ENCODE results near the gene RELN.
"Not testable (repeated sequence)": the region's sequence is repeated elsewhere in the genome, so short reads cannot be mapped to it uniquely, and the experiment has no call there.

RELN gene

GRCh38 chr7:103824251-103824650 is 165.2 kb downstream of the RELN start:
- no peak for DNase-seq

- no peak for DNase-seq
Observed at GRCh38 chr7:103823084-103823483, 166.4 kb downstream of the RELN start.

GRCh38 chr7:103821092-103821491 is 168.4 kb downstream of the RELN start:
- no peak for DNase-seq

- DNase-seq = not testable (repeated sequence)
Observed at GRCh38 chr7:103815972-103816371, 173.5 kb downstream of the RELN start.

GRCh38 chr7:103813970-103814369 is 175.5 kb downstream of the RELN start:
- DNase-seq = no peak

- no peak for DNase-seq
Observed at GRCh38 chr7:103811997-103812396, 177.5 kb downstream of the RELN start.

GRCh38 chr7:103811290-103811689 is 178.2 kb downstream of the RELN start:
- DNase-seq = no peak

- no peak for DNase-seq
Observed at GRCh38 chr7:103810112-103810744, 179.2 kb downstream of the RELN start.

GRCh38 chr7:103809229-103809994 is 180.0 kb downstream of the RELN start:
- no peak for DNase-seq

GRCh38 chr7:103805346-103805745 is 184.1 kb downstream of the RELN start:
- DNase-seq = no peak

- no peak for DNase-seq
Observed at GRCh38 chr7:103803631-103804030, 185.8 kb downstream of the RELN start.

GRCh38 chr7:103799298-103799697 is 190.2 kb downstream of the RELN start:
- no peak for DNase-seq

- no peak for DNase-seq
Observed at GRCh38 chr7:103797647-103798307, 191.7 kb downstream of the RELN start.

- no peak for DNase-seq
Observed at GRCh38 chr7:103796327-103796962, 193.0 kb downstream of the RELN start.

GRCh38 chr7:103795787-103796186 is 193.7 kb downstream of the RELN start:
- no peak for DNase-seq

- no peak for DNase-seq
Observed at GRCh38 chr7:103795107-103795506, 194.4 kb downstream of the RELN start.

GRCh38 chr7:103794424-103794823 is 195.0 kb downstream of the RELN start:
- no peak for DNase-seq

GRCh38 chr7:103793614-103794013 is 195.8 kb downstream of the RELN start:
- no peak for DNase-seq

GRCh38 chr7:103791894-103792293 is 197.6 kb downstream of the RELN start:
- no peak for DNase-seq

- DNase-seq = not testable (repeated sequence)
Observed at GRCh38 chr7:103787041-103787440, 202.4 kb downstream of the RELN start.

GRCh38 chr7:103784646-103785286 is 204.7 kb downstream of the RELN start:
- no peak for DNase-seq

GRCh38 chr7:103781409-103781808 is 208.0 kb downstream of the RELN start:
- no peak for DNase-seq

GRCh38 chr7:103780561-103780960 is 208.9 kb downstream of the RELN start:
- not testable (repeated sequence) for DNase-seq

Measured in NK-92 treated with Interleukin-12 subunit alpha and Interleukin-12 subunit beta, amount 100 ng/mL, for 24 hours (cell line).